PFSK-1 (cell line): ENCODE data around the gene TWF2.

Source experiments
- FOXP2 ChIP-seq: optimal IDR thresholded peaks from 2 replicates; pipeline ENCODE3; 2011; ENCODE audit warnings: borderline replicate concordance, control low read depth, inconsistent platforms; ENCODE audit not compliant: insufficient read depth; ENCODE audit errors: extremely low read length, extremely low read depth
- POLR2AphosphoS5 ChIP-seq: IDR thresholded peaks from 2 replicates; pipeline ENCODE4 v1.6.1; 2012; ENCODE audit warnings: low read depth, mild to moderate bottlenecking, control low read depth, low read length, moderate library complexity
- REST ChIP-seq, 2 experiments: IDR thresholded peaks; 2 replicates each; pipeline versions ENCODE4 v1.6.1 to v1.8.0; 2011 to 2012; ENCODE audit warnings: low read depth in 2 of 2, low read length in 2 of 2, control low read depth in 1 of 2, inconsistent platforms in 1 of 2, mild to moderate bottlenecking in 1 of 2, moderate library complexity in 1 of 2; ENCODE audit not compliant: insufficient read depth in 1 of 2
- SIN3A ChIP-seq: IDR thresholded peaks from 2 replicates; pipeline ENCODE4 v1.6.1; 2012; ENCODE audit warnings: mild to moderate bottlenecking, low read length, moderate library complexity, borderline replicate concordance; ENCODE audit not compliant: insufficient read depth
- TAF1 ChIP-seq: IDR thresholded peaks from 2 replicates; pipeline ENCODE4 v1.6.1; 2012; ENCODE audit warnings: low read length, control low read depth, borderline replicate concordance; ENCODE audit not compliant: insufficient read depth

The TWF2 gene

GRCh38 chr3:52231502-52232278 lies 7.3 kb downstream of the TWF2 start:
- TF ChIP-seq FOXP2 (no peak), TAF1 (no peak)

GRCh38 chr3:52230889-52231499 lies 8.0 kb downstream of the TWF2 start:
- TF ChIP-seq SIN3A (no peak), TAF1 (no peak), POLR2AphosphoS5 (no peak), REST (IDR thresholded peaks at IDR 0.05; ENCODE audit: insufficient read depth in 1 of 2, low read depth in 2 of 2, low read length in 2 of 2) (no peak), FOXP2 (no peak)

GRCh38 chr3:52230461-52230860 lies 8.5 kb downstream of the TWF2 start:
- TF ChIP-seq FOXP2 (no peak), REST (IDR thresholded peaks at IDR 0.05; ENCODE audit: insufficient read depth in 1 of 2, low read depth in 2 of 2, low read length in 2 of 2) (no peak), TAF1 (no peak)

GRCh38 chr3:52229656-52230055 lies 9.3 kb downstream of the TWF2 start:
- no peak for TF ChIP-seq SIN3A
- TF ChIP-seq POLR2AphosphoS5, result no peak
- TF ChIP-seq REST (IDR thresholded peaks at IDR 0.05; ENCODE audit: insufficient read depth in 1 of 2, low read depth in 2 of 2, low read length in 2 of 2), result no peak
- no peak for TF ChIP-seq FOXP2
- no peak for TF ChIP-seq TAF1

GRCh38 chr3:52228751-52229291 lies 10.1 kb downstream of the TWF2 start:
- TF ChIP-seq TAF1 (no peak), SIN3A (no peak), POLR2AphosphoS5 (no peak), FOXP2 (no peak), REST (IDR thresholded peaks at IDR 0.05; ENCODE audit: insufficient read depth in 1 of 2, low read depth in 2 of 2, low read length in 2 of 2) (no peak)
